Keratinocyte (primary cell): Measurements from ENCODE around the gene SLC39A11. TPM values are rescaled to one million over a fixed set of nuclear protein-coding genes. Genes with fewer than 3 reads are reported as not detected.

Source experiments
- DNase-seq: peaks from one replicate; pipeline ENCODE4 v3.0.0-alpha.2; 2011; ENCODE audit warnings: low read depth, missing footprints, low spot score
- FAIRE-seq: peaks from 2 replicates; lab custom pipeline; 2011; peaks lifted over from hg19 to GRCh38; lab: Jason Lieb, UNC
- H2AFZ ChIP-seq: 2 replicates; pipeline ENCODE4 v1.6.0; 2012; ENCODE audit warnings: low read length, control low read depth, inconsistent platforms; ENCODE audit not compliant: control insufficient read depth
- H3K27ac ChIP-seq: 2 replicates; pipeline ENCODE4 v1.5.1; 2011; ENCODE audit warnings: low read length; ENCODE audit not compliant: control insufficient read depth, insufficient read depth
- H3K27me3 ChIP-seq: 3 replicates; pipeline ENCODE4 v1.6.0; 2011; ENCODE audit warnings: low read length; ENCODE audit not compliant: control insufficient read depth, insufficient read depth; ENCODE audit errors: extremely low read depth
- H3K36me3 ChIP-seq, 2 experiments: 2 replicates in 1 of 2; 3 replicates in 1 of 2; pipeline ENCODE4 v1.5.1; 2011; ENCODE audit warnings: low read length in 2 of 2, mild to moderate bottlenecking in 1 of 2; ENCODE audit not compliant: control insufficient read depth in 2 of 2, insufficient read depth in 2 of 2; ENCODE audit errors: extremely low read depth in 1 of 2
- H3K4me1 ChIP-seq: 3 replicates; pipeline ENCODE4 v1.5.1; 2011; ENCODE audit warnings: low read length; ENCODE audit not compliant: control insufficient read depth, insufficient read depth; ENCODE audit errors: extremely low read depth
- H3K4me2 ChIP-seq: 3 replicates; pipeline ENCODE4 v1.6.0; 2011; ENCODE audit warnings: low read depth, low read length; ENCODE audit not compliant: control insufficient read depth, insufficient read depth; ENCODE audit errors: extremely low read depth
- H3K4me3 ChIP-seq, 3 experiments: fragments of 200-600 bp in 1 of 3; sonication (generic) in 1 of 3; 2 replicates in 2 of 3; 3 replicates in 1 of 3; pipeline ENCODE4 v1.5.1; 2011 to 2016; ENCODE audit warnings: low read length in 3 of 3, mild to moderate bottlenecking in 3 of 3, control low read depth in 2 of 3, inconsistent platforms in 1 of 3, low read depth in 1 of 3, mixed read lengths in 1 of 3, mixed run types in 1 of 3, moderate library complexity in 1 of 3; ENCODE audit not compliant: control insufficient read depth in 2 of 3, insufficient read depth in 2 of 3; ENCODE audit errors: extremely low read depth in 1 of 3
- H3K79me2 ChIP-seq: 2 replicates; pipeline ENCODE4 v1.6.0; 2012; ENCODE audit warnings: low read length; ENCODE audit not compliant: control insufficient read depth, insufficient read depth
- H3K9ac ChIP-seq: 3 replicates; pipeline ENCODE4 v1.6.0; 2011; ENCODE audit warnings: low read length; ENCODE audit not compliant: control insufficient read depth, insufficient read depth; ENCODE audit errors: extremely low read depth
- H3K9me1 ChIP-seq: 3 replicates; pipeline ENCODE4 v1.6.0; 2011; ENCODE audit warnings: low read length; ENCODE audit not compliant: control insufficient read depth, insufficient read depth; ENCODE audit errors: extremely low read depth
- H3K9me3 ChIP-seq: 2 replicates; pipeline ENCODE4 v1.5.1; 2012; ENCODE audit warnings: low read depth, low read length; ENCODE audit not compliant: control insufficient read depth
- H4K20me1 ChIP-seq: 3 replicates; pipeline ENCODE4 v1.6.0; 2011; ENCODE audit warnings: low read length; ENCODE audit not compliant: control insufficient read depth, insufficient read depth; ENCODE audit errors: extremely low read depth
- EZH2 ChIP-seq: IDR thresholded peaks from one replicate; pipeline ENCODE4 v1.6.1; 2012; ENCODE audit warnings: inconsistent platforms, mild to moderate bottlenecking, low read length, moderate library complexity
- dilution Hi-C: fragments of 300-500 bp; cut with MboI; formaldehyde crosslinking; loops from one replicate; pipeline ENCODE4 v1.7.0; 2020; ENCODE audit warnings: low sequenced_read_pairs; ENCODE audit not compliant: extremely low pct_ligation_motif_present
- polyA plus RNA-seq, 5 experiments: library from polyadenylated mRNA; depleted of rRNA in 3 of 5; stranded (reverse) in 3 of 5; stranded (forward) in 1 of 5; unstranded in 1 of 5; fragments of >200 nt; gene quantifications; 1 replicate in 1 of 5; 2 replicates in 3 of 5; 3 replicates in 1 of 5; pipeline versions ENCODE4 v1.2.1 to v1.2.3, GENCODE V29; 2011 to 2012; ENCODE audit warnings: missing spikeins in 2 of 5, low read depth in 1 of 5, low replicate concordance in 1 of 5
- TF ChIP-seq, protein P1 (sequence below), 3 experiments: IDR thresholded peaks in 1 of 3; conservative IDR thresholded peaks in 1 of 3; optimal IDR thresholded peaks in 1 of 3; 2 replicates in 2 of 3; 3 replicates in 1 of 3; pipeline versions ENCODE3 to v1.5.1; 2011; ENCODE audit warnings: low read length in 3 of 3, mild to moderate bottlenecking in 3 of 3, moderate library complexity in 2 of 3, control low read depth in 1 of 3, inconsistent platforms in 1 of 3; ENCODE audit not compliant: insufficient read depth in 2 of 3; ENCODE audit errors: extremely low read depth in 1 of 3

Gene SLC39A11
- polyA plus RNA-seq, 1 donor (not counting 4 experiments of a cell fraction or from before 2014, with no cell fraction given), result 11.5 TPM

DNA sequence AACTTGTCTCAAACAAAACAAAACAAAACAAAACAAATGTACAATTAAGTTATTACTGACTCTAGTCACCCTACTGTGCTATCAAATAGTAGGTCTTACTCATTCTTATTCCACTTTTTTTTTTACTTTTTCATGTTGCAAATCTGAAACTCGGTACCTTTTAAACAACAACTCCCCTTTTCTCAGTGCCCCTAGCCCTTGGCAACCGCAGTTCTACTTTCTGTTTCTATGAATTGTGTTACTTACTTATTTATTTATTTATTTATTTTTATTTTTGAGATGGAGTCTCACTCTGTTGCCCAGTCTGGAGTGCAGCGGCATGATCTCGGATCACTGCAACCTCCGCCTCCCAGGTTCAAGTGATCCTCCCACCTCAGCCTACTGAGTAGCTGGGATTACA, 104.0 kb downstream of the SLC39A11 start:
- TF ChIP-seq, protein P1, sequence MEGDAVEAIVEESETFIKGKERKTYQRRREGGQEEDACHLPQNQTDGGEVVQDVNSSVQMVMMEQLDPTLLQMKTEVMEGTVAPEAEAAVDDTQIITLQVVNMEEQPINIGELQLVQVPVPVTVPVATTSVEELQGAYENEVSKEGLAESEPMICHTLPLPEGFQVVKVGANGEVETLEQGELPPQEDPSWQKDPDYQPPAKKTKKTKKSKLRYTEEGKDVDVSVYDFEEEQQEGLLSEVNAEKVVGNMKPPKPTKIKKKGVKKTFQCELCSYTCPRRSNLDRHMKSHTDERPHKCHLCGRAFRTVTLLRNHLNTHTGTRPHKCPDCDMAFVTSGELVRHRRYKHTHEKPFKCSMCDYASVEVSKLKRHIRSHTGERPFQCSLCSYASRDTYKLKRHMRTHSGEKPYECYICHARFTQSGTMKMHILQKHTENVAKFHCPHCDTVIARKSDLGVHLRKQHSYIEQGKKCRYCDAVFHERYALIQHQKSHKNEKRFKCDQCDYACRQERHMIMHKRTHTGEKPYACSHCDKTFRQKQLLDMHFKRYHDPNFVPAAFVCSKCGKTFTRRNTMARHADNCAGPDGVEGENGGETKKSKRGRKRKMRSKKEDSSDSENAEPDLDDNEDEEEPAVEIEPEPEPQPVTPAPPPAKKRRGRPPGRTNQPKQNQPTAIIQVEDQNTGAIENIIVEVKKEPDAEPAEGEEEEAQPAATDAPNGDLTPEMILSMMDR (optimal IDR thresholded peaks at IDR 0.05 in 1 of 3, IDR thresholded peaks at IDR 0.05 in 1 of 3, conservative IDR thresholded peaks at IDR 0.05 in 1 of 3; ENCODE audit: extremely low read depth in 1 of 3, insufficient read depth in 2 of 3, low read length in 3 of 3), result no peak
- no peak for TF ChIP-seq EZH2
- H3K9ac ChIP-seq, result no peak overlapping the region
- no peaks in the 10 kb centered on the region for H4K20me1 ChIP-seq
- H3K4me1 ChIP-seq, result peaks cover 10% of the 10 kb centered on the region
- H3K9me1 ChIP-seq, result no peaks in the 10 kb centered on the region
- no peaks in the 10 kb centered on the region for H3K36me3 ChIP-seq
- no peak overlapping the region for H3K4me3 ChIP-seq
- H3K9me3 ChIP-seq, result no peaks in the 10 kb centered on the region
- no peak overlapping the region for H2AFZ ChIP-seq
- dilution Hi-C loops, result no loop called here
- H3K27me3 ChIP-seq, result no peaks in the 10 kb centered on the region
- no peaks in the 10 kb centered on the region for H3K79me2 ChIP-seq
- H3K4me2 ChIP-seq, result no peak overlapping the region
- FAIRE-seq, result no peak
- H3K27ac ChIP-seq, result no peak overlapping the region
- no peak for DNase-seq

GRCh38 chr17:72987166-72987565, 105.3 kb downstream of the SLC39A11 start:
- H3K27ac ChIP-seq, result no peak overlapping the region
- H3K36me3 ChIP-seq, result no peaks in the 10 kb centered on the region
- H2AFZ ChIP-seq, result no peak overlapping the region
- no peaks in the 10 kb centered on the region for H3K9me1 ChIP-seq
- no peak for FAIRE-seq
- H3K9ac ChIP-seq, result no peak overlapping the region
- no peaks in the 10 kb centered on the region for H3K9me3 ChIP-seq
- no peak overlapping the region for H3K4me2 ChIP-seq
- no peak overlapping the region for H3K4me3 ChIP-seq
- no peaks in the 10 kb centered on the region for H3K27me3 ChIP-seq
- dilution Hi-C loops, result no loop called here
- TF ChIP-seq, protein P1 (optimal IDR thresholded peaks at IDR 0.05 in 1 of 3, IDR thresholded peaks at IDR 0.05 in 1 of 3, conservative IDR thresholded peaks at IDR 0.05 in 1 of 3; ENCODE audit: extremely low read depth in 1 of 3, insufficient read depth in 2 of 3, low read length in 3 of 3), result no peak
- TF ChIP-seq EZH2, result no peak
- H4K20me1 ChIP-seq, result no peaks in the 10 kb centered on the region
- H3K79me2 ChIP-seq, result no peaks in the 10 kb centered on the region
- peaks cover 10% of the 10 kb centered on the region for H3K4me1 ChIP-seq
- no peak for DNase-seq
